ENCODE measurements around the gene PTCD3.

The PTCD3 gene

DNA sequence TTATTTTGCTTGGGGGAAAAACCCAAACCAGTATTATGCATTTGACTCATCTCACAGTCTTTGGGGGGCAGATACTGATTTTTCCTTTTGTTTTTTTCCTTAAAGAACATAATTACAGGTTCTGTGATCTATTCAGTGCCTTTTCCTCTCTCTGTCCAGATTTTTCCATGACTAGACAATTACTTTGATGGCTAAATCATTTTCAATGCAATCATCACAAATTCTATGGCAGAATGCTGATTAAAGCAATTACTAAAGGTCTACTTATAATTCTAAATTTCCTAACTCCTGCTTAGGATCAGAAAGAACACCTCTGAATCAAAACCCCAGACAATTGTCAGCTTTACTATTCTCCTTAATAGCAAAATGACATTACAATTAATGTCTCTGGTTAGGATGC, 39.1 kb upstream of the PTCD3 start:
- TF ChIP-seq, protein P1, sequence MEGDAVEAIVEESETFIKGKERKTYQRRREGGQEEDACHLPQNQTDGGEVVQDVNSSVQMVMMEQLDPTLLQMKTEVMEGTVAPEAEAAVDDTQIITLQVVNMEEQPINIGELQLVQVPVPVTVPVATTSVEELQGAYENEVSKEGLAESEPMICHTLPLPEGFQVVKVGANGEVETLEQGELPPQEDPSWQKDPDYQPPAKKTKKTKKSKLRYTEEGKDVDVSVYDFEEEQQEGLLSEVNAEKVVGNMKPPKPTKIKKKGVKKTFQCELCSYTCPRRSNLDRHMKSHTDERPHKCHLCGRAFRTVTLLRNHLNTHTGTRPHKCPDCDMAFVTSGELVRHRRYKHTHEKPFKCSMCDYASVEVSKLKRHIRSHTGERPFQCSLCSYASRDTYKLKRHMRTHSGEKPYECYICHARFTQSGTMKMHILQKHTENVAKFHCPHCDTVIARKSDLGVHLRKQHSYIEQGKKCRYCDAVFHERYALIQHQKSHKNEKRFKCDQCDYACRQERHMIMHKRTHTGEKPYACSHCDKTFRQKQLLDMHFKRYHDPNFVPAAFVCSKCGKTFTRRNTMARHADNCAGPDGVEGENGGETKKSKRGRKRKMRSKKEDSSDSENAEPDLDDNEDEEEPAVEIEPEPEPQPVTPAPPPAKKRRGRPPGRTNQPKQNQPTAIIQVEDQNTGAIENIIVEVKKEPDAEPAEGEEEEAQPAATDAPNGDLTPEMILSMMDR (IDR thresholded peaks at IDR 0.05; ENCODE audit: low read depth, low read length, missing control alignments) = no peak
- no peak overlapping the region for H3K4me3 ChIP-seq (replicated peaks; ENCODE audit: low read depth, low read length)
- no peak for DNase-seq (ENCODE audit: extremely low read depth, low read depth)

DNA sequence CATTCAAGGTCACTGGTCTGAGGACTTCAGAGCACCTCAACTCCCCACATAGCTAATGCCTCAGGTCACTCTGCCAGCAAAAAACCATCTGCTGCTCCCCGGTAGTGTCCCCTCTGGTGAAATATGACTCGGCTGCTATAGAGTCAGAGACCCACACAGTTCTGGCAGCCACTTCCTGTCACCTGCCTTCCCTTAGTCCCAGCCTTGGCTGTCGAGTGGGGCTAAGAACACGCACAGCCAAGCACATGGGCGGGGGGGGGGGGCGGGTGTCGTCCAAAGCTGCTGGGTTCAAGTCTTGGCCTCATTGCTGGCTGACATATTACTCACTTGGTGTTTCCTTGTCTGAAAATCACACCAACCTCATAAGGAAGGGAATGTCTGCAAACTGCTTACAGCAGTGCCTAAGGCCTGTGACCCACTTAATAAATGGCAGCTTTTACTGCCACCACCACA, 37.9 kb upstream of the PTCD3 start:
- TF ChIP-seq, protein P1 (IDR thresholded peaks at IDR 0.05; ENCODE audit: low read depth, low read length, missing control alignments) = no peak
- no peak overlapping the region for H3K4me3 ChIP-seq (replicated peaks; ENCODE audit: low read depth, low read length)
- DNase-seq (ENCODE audit: extremely low read depth, low read depth) = peak; percentile 46

DNA sequence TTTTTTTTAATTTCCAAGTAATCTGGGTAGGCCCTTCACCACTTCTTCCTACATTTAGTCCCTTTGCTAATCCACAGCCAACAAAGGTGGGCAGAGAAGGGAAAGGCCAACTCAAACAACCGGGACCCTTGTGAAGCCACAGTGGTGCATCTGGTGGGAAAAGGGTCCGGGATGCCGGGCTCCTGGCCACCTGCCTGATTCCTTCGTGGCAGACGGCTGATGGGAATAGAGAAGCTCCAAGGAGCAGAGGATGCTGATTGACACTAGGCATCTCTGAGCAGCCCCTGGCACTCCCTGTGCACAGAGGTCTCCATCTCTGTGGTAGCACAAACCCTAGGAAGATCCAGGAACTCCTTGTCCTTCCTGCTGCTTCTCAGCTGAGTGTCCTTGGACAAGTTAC, 37.4 kb upstream of the PTCD3 start:
- no peak for DNase-seq (ENCODE audit: extremely low read depth, low read depth)
- no peak overlapping the region for H3K4me3 ChIP-seq (replicated peaks; ENCODE audit: low read depth, low read length)
- TF ChIP-seq, protein P1 (IDR thresholded peaks at IDR 0.05; ENCODE audit: low read depth, low read length, missing control alignments) = no peak

DNA sequence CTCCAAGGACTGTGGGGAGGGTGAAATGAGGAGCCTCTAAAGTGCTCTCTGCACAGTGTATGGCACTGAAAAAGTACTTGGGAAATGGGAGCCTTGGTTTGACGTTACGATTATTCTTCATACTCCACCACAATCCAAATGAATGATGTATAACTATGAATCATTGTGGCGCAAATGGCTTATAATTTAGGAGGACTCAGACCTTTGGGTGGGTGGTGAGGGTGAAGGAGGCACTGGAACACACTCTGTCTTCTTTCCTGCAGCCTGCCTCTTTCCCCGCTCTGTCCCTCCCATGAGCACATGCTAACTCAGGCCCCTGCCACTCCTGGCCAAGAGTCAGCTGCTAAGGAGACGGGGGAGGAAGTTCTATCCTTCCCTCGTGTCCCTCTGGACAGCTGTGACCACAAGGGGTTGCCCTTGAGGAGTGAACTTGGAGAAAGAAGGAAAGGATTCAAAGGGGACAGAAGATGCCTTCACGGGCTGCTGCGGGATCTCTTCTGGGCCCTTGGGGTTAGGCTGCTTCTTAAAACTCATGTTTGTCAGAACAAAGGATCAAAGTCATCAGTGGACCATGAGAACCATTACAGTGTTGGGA, 36.8 kb upstream of the PTCD3 start:
- H3K4me3 ChIP-seq (replicated peaks; ENCODE audit: low read depth, low read length) = no peak overlapping the region
- TF ChIP-seq, protein P1 (IDR thresholded peaks at IDR 0.05; ENCODE audit: low read depth, low read length, missing control alignments) = peak; percentile 4
- DNase-seq (ENCODE audit: extremely low read depth, low read depth) = no peak

DNA sequence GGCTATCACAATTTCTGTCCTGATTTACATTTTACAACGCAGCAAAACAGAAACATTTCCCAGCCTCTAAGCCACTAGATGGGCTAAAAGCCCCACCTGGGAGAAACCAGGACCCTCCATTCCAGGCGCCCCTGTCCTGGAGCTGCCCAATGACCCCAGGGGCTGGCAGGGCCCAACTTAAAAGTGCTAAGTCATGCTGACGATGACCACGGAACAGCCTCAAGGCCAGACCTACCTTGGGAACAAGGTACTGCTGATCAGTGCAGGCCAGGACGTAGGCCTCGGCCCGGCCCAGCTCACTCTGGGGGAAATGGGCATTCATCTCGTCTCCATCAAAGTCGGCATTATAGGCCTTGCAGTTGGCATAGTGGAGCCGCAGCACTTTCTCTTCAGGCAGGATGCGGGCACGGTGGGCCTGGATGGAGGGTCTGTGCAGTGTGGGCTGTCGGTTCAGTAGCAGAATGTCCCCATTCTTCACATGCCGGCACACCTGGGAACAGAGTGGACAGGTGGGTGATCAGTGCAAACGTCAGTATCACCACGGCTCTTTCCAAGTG, 36.2 kb upstream of the PTCD3 start:
- TF ChIP-seq, protein P1 (IDR thresholded peaks at IDR 0.05; ENCODE audit: low read depth, low read length, missing control alignments) = no peak
- DNase-seq (ENCODE audit: extremely low read depth, low read depth) = no peak
- no peak overlapping the region for H3K4me3 ChIP-seq (replicated peaks; ENCODE audit: low read depth, low read length)

DNA sequence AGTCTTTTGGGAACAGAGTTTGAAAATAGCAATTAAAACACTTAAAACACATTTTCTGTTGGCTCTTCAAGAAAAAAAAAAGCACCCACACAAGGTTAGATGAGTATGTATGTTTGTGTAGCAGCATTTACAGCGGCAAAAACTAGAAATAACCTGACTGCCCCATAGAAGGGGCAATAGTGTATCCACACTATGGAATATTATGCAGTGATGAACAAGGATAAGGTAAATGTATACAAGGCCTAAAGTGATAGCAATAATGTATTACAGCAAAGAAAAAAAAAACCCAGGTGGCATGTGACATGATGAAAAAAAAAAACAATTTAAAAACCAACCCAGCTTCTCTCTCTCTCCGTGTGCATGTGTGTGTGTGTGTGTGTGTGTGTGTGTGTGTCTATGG, 35.2 kb upstream of the PTCD3 start:
- TF ChIP-seq, protein P1 (IDR thresholded peaks at IDR 0.05; ENCODE audit: low read depth, low read length, missing control alignments) = no peak
- H3K4me3 ChIP-seq (replicated peaks; ENCODE audit: low read depth, low read length) = no peak overlapping the region
- no peak for DNase-seq (ENCODE audit: extremely low read depth, low read depth)

Data from HFF-Myc (cell line).